ENCODE measurements around the gene TAF3. TPM values are rescaled to one million over a fixed set of nuclear protein-coding genes. Genes with fewer than 3 reads are reported as not detected.

The TAF3 gene
- total RNA-seq, 4 donors from 2014 or later: 2.9 to 17.5 (median 5.1) TPM

DNA sequence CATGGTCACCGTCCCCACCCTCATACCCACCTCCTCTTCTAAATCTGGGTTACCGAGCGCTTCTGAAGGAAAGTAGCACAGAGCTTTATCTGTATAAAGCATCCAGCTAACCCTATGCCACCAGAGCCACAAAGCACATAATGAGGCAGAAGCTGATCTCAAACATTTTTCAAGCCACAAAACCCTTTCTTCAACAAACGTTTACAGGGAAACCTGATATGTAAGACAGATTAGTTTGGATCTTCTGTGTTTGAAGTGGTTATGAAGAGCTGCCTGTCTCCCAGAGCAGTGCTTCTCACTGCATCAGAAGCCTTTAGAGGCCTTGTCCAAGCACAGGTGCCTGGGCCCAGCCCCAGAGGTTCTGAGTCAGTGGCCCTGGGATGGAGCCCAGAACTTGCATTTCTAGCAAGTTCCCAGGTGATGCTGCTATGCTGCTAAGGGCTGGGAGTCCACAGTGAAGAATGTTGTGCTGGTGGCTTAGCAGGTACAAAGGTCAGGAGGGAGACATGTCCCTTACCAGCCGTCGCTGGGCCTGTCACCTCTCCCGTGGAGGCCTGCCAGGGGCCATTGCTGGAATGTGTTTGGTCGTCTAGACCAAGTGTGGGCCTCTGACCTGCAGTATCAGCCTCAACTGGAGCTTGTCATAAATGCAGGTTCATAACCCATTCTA is 90.4 kb downstream of the TAF3 start:
- no peaks in the 10 kb centered on the region for H3K4me1 ChIP-seq
- H3K36me3 ChIP-seq: no peaks in the 10 kb centered on the region
- TF ChIP-seq, protein P1, sequence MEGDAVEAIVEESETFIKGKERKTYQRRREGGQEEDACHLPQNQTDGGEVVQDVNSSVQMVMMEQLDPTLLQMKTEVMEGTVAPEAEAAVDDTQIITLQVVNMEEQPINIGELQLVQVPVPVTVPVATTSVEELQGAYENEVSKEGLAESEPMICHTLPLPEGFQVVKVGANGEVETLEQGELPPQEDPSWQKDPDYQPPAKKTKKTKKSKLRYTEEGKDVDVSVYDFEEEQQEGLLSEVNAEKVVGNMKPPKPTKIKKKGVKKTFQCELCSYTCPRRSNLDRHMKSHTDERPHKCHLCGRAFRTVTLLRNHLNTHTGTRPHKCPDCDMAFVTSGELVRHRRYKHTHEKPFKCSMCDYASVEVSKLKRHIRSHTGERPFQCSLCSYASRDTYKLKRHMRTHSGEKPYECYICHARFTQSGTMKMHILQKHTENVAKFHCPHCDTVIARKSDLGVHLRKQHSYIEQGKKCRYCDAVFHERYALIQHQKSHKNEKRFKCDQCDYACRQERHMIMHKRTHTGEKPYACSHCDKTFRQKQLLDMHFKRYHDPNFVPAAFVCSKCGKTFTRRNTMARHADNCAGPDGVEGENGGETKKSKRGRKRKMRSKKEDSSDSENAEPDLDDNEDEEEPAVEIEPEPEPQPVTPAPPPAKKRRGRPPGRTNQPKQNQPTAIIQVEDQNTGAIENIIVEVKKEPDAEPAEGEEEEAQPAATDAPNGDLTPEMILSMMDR (IDR thresholded peaks at IDR 0.05): no peak
- TF ChIP-seq POLR2A (IDR thresholded peaks at IDR 0.05): no peak
- no peak for DNase-seq
- H3K9me3 ChIP-seq: no peaks in the 10 kb centered on the region
- no peak overlapping the region for H3K27ac ChIP-seq
- H3K27me3 ChIP-seq: no peaks in the 10 kb centered on the region
- intact Hi-C loops (cut with DNase I; ENCODE audit: low total_unique reads): no loop called here
- no peak overlapping the region for H3K4me3 ChIP-seq

GRCh38 chr10:7913126-7913872 is 95.0 kb downstream of the TAF3 start:
- Histone ChIP-seq H3K4me1 (no peaks in the 10 kb centered on the region), H3K9me3 (no peaks in the 10 kb centered on the region), H3K36me3 (no peaks in the 10 kb centered on the region), H3K27me3 (no peaks in the 10 kb centered on the region), H3K27ac (no peak overlapping the region), H3K4me3 (no peak overlapping the region)
- no peak for DNase-seq
- intact Hi-C loops (cut with DNase I; ENCODE audit: low total_unique reads): no loop called here
- TF ChIP-seq, protein P1 (IDR thresholded peaks at IDR 0.05): no peak
- no peak for TF ChIP-seq POLR2A (IDR thresholded peaks at IDR 0.05)

DNA sequence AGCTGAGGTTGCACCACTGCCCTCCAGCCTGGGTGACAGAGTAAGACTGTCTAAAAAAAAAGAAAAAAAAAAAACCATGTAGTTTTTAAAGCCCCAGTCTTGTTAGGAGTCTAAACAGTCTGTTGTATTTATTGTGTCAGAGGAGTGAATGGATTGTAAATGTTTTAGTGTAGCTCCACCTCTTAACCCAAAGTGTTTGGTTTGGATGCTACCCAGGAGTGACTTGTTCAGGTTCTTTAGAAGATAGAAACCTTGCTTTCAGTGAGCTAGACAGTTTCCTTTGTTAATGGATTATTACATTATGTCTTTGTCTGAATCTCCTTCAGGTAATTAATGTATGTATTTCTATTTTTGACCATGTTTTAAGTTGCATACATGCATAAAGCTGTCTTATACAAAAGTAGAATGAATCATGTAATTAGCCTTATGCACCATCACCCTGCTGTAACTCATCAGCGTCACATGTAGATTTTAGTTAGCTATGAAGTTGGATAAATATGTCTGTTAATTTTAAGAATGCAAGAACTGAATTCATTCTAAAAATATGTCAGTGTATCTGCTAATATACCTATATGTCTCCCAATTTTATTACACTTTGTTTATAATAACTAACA is 97.7 kb downstream of the TAF3 start:
- H3K27ac ChIP-seq: no peak overlapping the region
- intact Hi-C loops (cut with DNase I; ENCODE audit: low total_unique reads): no loop called here
- H3K36me3 ChIP-seq: no peaks in the 10 kb centered on the region
- no peaks in the 10 kb centered on the region for H3K9me3 ChIP-seq
- H3K4me1 ChIP-seq: no peaks in the 10 kb centered on the region
- H3K27me3 ChIP-seq: no peaks in the 10 kb centered on the region
- no peak for DNase-seq
- no peak overlapping the region for H3K4me3 ChIP-seq
- TF ChIP-seq, protein P1 (IDR thresholded peaks at IDR 0.05): no peak
- no peak for TF ChIP-seq POLR2A (IDR thresholded peaks at IDR 0.05)

- no peaks in the 10 kb centered on the region for H3K27me3 ChIP-seq
- no peak overlapping the region for H3K27ac ChIP-seq
- TF ChIP-seq POLR2A (IDR thresholded peaks at IDR 0.05): no peak
- TF ChIP-seq, protein P1 (IDR thresholded peaks at IDR 0.05): no peak
- no peak for DNase-seq
- intact Hi-C loops (cut with DNase I; ENCODE audit: low total_unique reads): no loop called here
- H3K4me3 ChIP-seq: no peak overlapping the region
- no peaks in the 10 kb centered on the region for H3K36me3 ChIP-seq
- no peaks in the 10 kb centered on the region for H3K9me3 ChIP-seq
- no peaks in the 10 kb centered on the region for H3K4me1 ChIP-seq
These were observed 99.4 kb downstream of the TAF3 start for GRCh38 chr10:7917736-7918135.

GRCh38 chr10:7922707-7923106 is 104.4 kb downstream of the TAF3 start:
- DNase-seq: no peak
- TF ChIP-seq POLR2A (IDR thresholded peaks at IDR 0.05): no peak
- TF ChIP-seq, protein P1 (IDR thresholded peaks at IDR 0.05): no peak
- no peak overlapping the region for H3K4me3 ChIP-seq
- H3K27ac ChIP-seq: no peak overlapping the region
- no peaks in the 10 kb centered on the region for H3K27me3 ChIP-seq
- no peaks in the 10 kb centered on the region for H3K36me3 ChIP-seq
- H3K4me1 ChIP-seq: no peaks in the 10 kb centered on the region
- H3K9me3 ChIP-seq: no peaks in the 10 kb centered on the region
- intact Hi-C loops (cut with DNase I; ENCODE audit: low total_unique reads): no loop called here

All from uterus (tissue), 4 donors.